T-cell (primary cell): ENCODE data around the gene A3GALT2. TPM values are rescaled to one million over a fixed set of nuclear protein-coding genes. Genes with fewer than 3 reads are reported as not detected.

Experiments used
- ATAC-seq, 4 experiments: fragments of 200-7000 bp in 3 of 4; fragments of 150-1000 bp in 1 of 4; cut with Tn5 transposase; replicated peaks in 1 of 4; 1 replicate in 3 of 4; 2 replicates in 1 of 4; pipeline ENCODE4 v1.10.0; 2021; ENCODE audit warnings: moderate library complexity in 3 of 4, mild to moderate bottlenecking in 2 of 4, moderate number of reproducible peaks in 1 of 4
- CTCF ChIA-PET, 2 donors: fragments of 300-600 bp; sonication (Branson Sonifier 250); formaldehyde crosslinking; loops; one replicate each; lab custom pipeline; 2022; ENCODE audit warnings: antibody characterized with exemption in 2 of 2; lab: Charles Lee
- POLR2A ChIA-PET, 2 donors: fragments of 300-600 bp; sonication (Branson Sonifier 250); formaldehyde crosslinking; loops; one replicate each; lab custom pipeline; 2022; ENCODE audit warnings: antibody characterized with exemption in 2 of 2; lab: Charles Lee
- DNase-seq, 35 experiments: peaks; one replicate each; pipeline versions ENCODE4 v3.0.0 to v3.0.0-alpha.2; 2013 to 2023
- H3K27ac ChIP-seq: one replicate; pipeline ENCODE4 v1.5.1; 2013; ENCODE audit warnings: low read length
- H3K27me3 ChIP-seq, 2 experiments: replicated peaks in 1 of 2; 1 replicate in 1 of 2; 2 replicates in 1 of 2; pipeline versions ENCODE4 v1.6.1 to v1.7.0; 2013; ENCODE audit warnings: low read length in 1 of 2, mixed read lengths in 1 of 2; ENCODE audit not compliant: control insufficient read depth in 2 of 2, insufficient read depth in 2 of 2; ENCODE audit errors: extremely low read depth in 1 of 2
- H3K36me3 ChIP-seq, 2 donors: 1 replicate in 1 of 2; 2 replicates in 1 of 2; pipeline versions ENCODE4 v1.6.1 to v1.7.0; 2013; ENCODE audit warnings: low read length in 1 of 2; ENCODE audit not compliant: control insufficient read depth in 2 of 2, insufficient read depth in 1 of 2; ENCODE audit errors: extremely low read depth in 1 of 2
- H3K4me1 ChIP-seq, 2 experiments: 1 replicate in 1 of 2; 2 replicates in 1 of 2; pipeline versions ENCODE4 v1.6.1 to v1.7.0; 2013; ENCODE audit warnings: low read length in 2 of 2, mixed read lengths in 1 of 2; ENCODE audit not compliant: insufficient read depth in 2 of 2, control insufficient read depth in 1 of 2; ENCODE audit errors: extremely low read depth in 1 of 2
- H3K4me3 ChIP-seq, 2 donors: 1 replicate in 1 of 2; 2 replicates in 1 of 2; pipeline versions ENCODE4 v1.5.1 to v1.7.0; 2013; ENCODE audit warnings: mild to moderate bottlenecking in 2 of 2, low read length in 1 of 2, moderate library complexity in 1 of 2; ENCODE audit not compliant: control insufficient read depth in 1 of 2; ENCODE audit errors: extremely low read depth in 1 of 2
- H3K9me3 ChIP-seq: 2 replicates; pipeline ENCODE4 v1.7.0; 2013
- H3K27ac Mint-ChIP-seq, 2 donors: one replicate each; pipeline ENCODE4 v1.8.0; 2020 to 2021; ENCODE audit warnings: mild to moderate bottlenecking in 2 of 2, mixed read lengths in 2 of 2
- H3K27me3 Mint-ChIP-seq, 2 donors: one replicate each; pipeline ENCODE4 v1.8.0; 2021 to 2022; ENCODE audit warnings: mixed read lengths in 2 of 2
- H3K36me3 Mint-ChIP-seq: one replicate; pipeline ENCODE4 v1.8.0; 2021; ENCODE audit warnings: mixed read lengths
- H3K4me1 Mint-ChIP-seq, 3 donors: one replicate each; pipeline ENCODE4 v1.8.0; 2020 to 2022; ENCODE audit warnings: mixed read lengths in 3 of 3, mild to moderate bottlenecking in 1 of 3
- H3K4me3 Mint-ChIP-seq, 3 donors: one replicate each; pipeline ENCODE4 v1.8.0; 2020 to 2022; ENCODE audit warnings: mild to moderate bottlenecking in 3 of 3, mixed read lengths in 3 of 3, moderate library complexity in 3 of 3
- H3K9me3 Mint-ChIP-seq, 3 donors: one replicate each; pipeline ENCODE4 v1.8.0; 2020 to 2022; ENCODE audit warnings: mixed read lengths in 3 of 3
- WGBS: methylation state at CpG from one replicate; pipeline ENCODE4 v1.1.5; 2013; ENCODE audit warnings: missing lambda C conversion rate; ENCODE audit not compliant: insufficient coverage; 5-methylcytosine and 5-hydroxymethylcytosine counted together
- total RNA-seq, 35 experiments: library from RNA in 6 of 35; stranded (reverse) in 6 of 35; fragments of 120-200 nt in 1 of 35; gene quantifications; one replicate each; pipeline versions ENCODE4 v1.2.1 to v1.2.4 and lab custom pipeline; 2013 to 2026

Gene A3GALT2
- total RNA-seq, 5 donors from 2014 or later (not counting 1 experiment from before 2014, with no cell fraction given), result 0.26 TPM; not detected in 4

DNA sequence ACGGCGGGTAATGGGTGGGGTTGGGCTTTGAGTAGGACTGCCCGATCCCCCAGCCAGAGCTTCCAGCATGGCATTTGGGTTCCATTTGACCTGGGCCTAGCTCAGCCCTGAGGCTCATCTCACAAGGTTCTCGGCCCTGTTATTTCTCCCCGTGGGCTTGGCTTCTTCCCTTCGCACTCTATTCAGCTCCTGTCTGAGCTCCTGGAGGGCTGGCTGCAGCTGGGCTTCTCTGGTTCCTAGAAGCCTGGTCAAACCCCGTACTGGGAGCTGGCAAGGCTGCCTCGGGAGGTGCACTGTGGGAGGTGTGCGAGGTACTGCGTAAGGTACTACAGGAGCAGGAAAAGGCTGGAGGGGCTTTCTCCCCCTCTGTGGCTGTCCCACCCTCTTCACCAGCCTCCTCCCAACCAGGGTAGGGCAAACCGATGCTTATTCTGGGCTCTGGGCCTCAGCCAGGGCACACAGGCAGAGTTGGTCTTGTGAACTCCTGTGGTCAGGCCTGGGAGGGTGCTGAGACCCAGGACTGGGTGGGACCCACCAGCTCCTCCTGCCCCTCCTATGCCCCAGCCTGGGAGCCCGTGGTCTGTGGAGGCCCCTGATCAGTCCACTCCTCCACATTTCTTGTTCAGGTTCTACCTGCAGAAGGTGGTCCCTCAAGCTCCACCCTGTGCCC, 814 bp downstream of the A3GALT2 start:
- ATAC-seq (no peak), DNase-seq (no peak)
- peaks cover 14% of the 10 kb centered on the region for H3K36me3 Mint-ChIP-seq
- WGBS, result 81% methylated on average over 6 of the region's 12 CpGs
- H3K27ac Mint-ChIP-seq, result no peak overlapping the region
- H3K4me1 ChIP-seq, result no peaks in the 10 kb centered on the region
- no peak overlapping the region for H3K27ac ChIP-seq
- H3K4me3 ChIP-seq, result no peak overlapping the region
- no peaks in the 10 kb centered on the region for H3K27me3 ChIP-seq
- ChIA-PET CTCF (no interaction called here), POLR2A (no interaction called here)
- H3K4me3 Mint-ChIP-seq, result no peak overlapping the region
- peaks cover 11 to 18% of the 10 kb centered on the region in 2 donors for H3K36me3 ChIP-seq
- no peaks in the 10 kb centered on the region for H3K9me3 ChIP-seq
- no peaks in the 10 kb centered on the region for H3K9me3 Mint-ChIP-seq
- H3K27me3 Mint-ChIP-seq, result no peaks in the 10 kb centered on the region
- peaks cover 0 to 8% (median 0%) of the 10 kb centered on the region in 3 donors for H3K4me1 Mint-ChIP-seq

DNA sequence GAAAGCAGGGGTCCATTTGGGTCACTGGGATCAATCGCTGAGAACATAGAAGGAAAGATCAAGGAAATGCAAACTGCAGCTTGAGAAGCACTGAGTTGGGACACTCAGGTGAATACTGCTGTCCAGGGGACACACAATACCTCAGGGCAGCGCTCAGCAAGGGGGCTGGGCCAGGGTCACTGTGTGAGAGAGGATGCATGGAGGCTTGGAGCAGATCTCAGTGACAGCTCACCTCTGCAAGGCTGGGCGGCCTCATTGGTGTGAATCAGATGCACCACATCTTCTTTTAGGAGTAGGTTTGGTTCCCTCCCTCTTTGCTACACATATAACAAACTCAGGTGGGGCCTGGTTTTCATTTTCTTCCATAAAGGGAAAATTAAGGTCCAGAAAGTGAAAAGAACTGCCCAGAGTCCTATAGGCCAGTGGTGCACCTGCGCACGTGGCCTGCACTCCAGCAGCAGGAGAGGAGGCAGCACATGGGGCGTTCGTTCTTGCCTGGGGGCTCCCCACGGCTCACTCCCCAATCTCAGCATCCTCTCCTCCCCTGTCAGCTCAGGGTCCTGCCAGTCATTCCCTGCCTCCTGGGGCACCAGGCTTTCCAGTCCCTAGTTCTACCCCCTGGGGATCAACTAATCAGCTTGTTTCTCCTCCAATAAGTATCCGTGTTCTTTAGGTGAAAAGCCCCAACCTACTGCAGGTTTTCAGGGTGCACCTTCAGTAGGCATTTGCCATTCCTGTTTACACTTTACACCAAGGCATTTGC, 1.5 kb downstream of the A3GALT2 start:
- H3K36me3 Mint-ChIP-seq, result peaks cover 9% of the 10 kb centered on the region
- H3K4me1 Mint-ChIP-seq, result peaks cover 0 to 8% (median 0%) of the 10 kb centered on the region in 3 donors
- Histone ChIP-seq H3K9me3 (no peaks in the 10 kb centered on the region), H3K36me3 (peaks cover 3 to 11% of the 10 kb centered on the region in 2 donors), H3K4me3 (no peak overlapping the region), H3K4me1 (no peaks in the 10 kb centered on the region), H3K27me3 (peaks cover 0 to 3% of the 10 kb centered on the region in 2 experiments), H3K27ac (no peak overlapping the region)
- H3K9me3 Mint-ChIP-seq, result no peaks in the 10 kb centered on the region
- WGBS, result 88% methylated on average over 7 of the region's 9 CpGs
- H3K27me3 Mint-ChIP-seq, result peaks cover 0 to 3% of the 10 kb centered on the region in 2 donors
- ChIA-PET POLR2A (no interaction called here), CTCF (no interaction called here)
- DNase-seq, result no peak
- no peak for ATAC-seq
- no peak overlapping the region for H3K27ac Mint-ChIP-seq
- no peak overlapping the region for H3K4me3 Mint-ChIP-seq

DNA sequence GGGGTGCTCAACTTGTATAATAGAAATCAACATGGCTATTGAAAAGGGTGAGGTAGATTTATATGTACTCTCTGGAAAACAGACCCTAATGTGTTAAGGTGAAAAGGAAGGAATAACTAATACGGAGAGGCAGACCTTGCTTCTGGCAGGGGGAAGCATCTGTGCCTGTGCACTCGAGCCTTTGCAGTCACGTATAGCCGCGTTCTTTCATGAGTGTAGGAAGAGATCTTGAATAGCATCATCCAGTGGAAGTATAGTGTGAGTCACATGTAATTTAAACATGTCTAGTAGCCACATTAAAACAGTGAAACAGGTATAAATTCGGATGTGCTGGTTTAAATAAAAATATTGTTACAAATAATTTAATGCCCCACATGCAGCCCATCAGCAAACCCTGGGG, 3.0 kb downstream of the A3GALT2 start:
- Mint-ChIP-seq H3K4me1 (peaks cover 0 to 8% (median 0%) of the 10 kb centered on the region in 3 donors), H3K27ac (no peak overlapping the region), H3K36me3 (peaks cover 3% of the 10 kb centered on the region), H3K9me3 (no peaks in the 10 kb centered on the region), H3K27me3 (peaks cover 0 to 3% of the 10 kb centered on the region in 2 donors), H3K4me3 (no peak overlapping the region)
- WGBS, result 73% methylated on average over 4 of the region's 6 CpGs
- ATAC-seq, result no peak
- Histone ChIP-seq H3K27ac (no peak overlapping the region), H3K36me3 (no peaks in the 10 kb centered on the region), H3K27me3 (peaks cover 0 to 4% of the 10 kb centered on the region in 2 experiments), H3K4me3 (no peak overlapping the region), H3K4me1 (no peaks in the 10 kb centered on the region), H3K9me3 (no peaks in the 10 kb centered on the region)
- POLR2A ChIA-PET, result no interaction called here
- CTCF ChIA-PET, result no interaction called here
- no peak for DNase-seq

DNA sequence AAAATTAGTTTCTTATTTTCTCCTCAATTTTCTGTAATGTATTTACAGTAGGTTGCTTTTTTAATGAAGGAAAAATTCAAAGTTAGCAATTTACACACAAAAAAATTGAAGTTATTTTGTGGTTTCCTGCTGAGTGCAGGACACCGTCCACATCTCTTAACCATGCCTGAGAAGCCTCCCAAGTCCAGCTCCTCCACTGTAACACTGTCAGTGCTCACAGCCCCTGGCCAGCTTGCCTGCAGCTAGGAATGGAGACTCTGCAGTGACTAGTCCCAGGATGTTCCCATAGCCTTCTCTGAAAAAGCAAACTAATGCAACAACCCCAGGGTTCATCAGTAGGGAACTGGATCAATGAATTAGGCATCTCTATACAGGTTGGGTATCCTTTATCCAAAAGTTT, 3.5 kb downstream of the A3GALT2 start:
- no peak overlapping the region for H3K4me3 ChIP-seq
- Mint-ChIP-seq H3K36me3 (peaks cover 3% of the 10 kb centered on the region), H3K27me3 (peaks cover 0 to 3% of the 10 kb centered on the region in 2 donors), H3K9me3 (no peaks in the 10 kb centered on the region), H3K4me3 (no peak overlapping the region), H3K27ac (no peak overlapping the region), H3K4me1 (peaks cover 0 to 8% (median 0%) of the 10 kb centered on the region in 3 donors)
- no peaks in the 10 kb centered on the region for H3K4me1 ChIP-seq
- H3K36me3 ChIP-seq, result no peaks in the 10 kb centered on the region
- H3K27ac ChIP-seq, result no peak overlapping the region
- WGBS, result no CpG with 5 or more reads among the region's 1 CpG
- ChIA-PET POLR2A (no interaction called here), CTCF (no interaction called here)
- DNase-seq (no peak), ATAC-seq (no peak)
- no peaks in the 10 kb centered on the region for H3K9me3 ChIP-seq
- H3K27me3 ChIP-seq, result peaks cover 0 to 4% of the 10 kb centered on the region in 2 experiments

DNA sequence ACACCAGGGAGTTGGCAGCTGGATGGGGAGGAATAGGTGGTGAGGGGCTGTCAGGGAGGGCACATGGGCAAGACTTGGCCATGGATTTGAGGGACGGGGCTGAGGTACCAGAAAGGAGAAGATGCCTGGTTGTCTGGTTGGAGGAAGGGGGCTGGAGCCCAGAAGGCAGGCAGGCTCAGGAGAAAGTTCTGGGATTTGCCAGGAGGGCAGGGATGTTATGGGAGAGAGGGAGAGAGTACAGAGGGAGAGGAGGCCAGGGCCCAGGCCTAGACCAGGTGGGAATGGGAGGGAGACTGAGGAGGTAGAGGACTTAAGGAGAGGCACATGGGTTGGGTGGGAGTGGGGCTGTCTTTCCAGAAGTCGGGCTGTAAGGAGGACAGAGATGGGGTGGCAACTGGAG, 4.3 kb downstream of the A3GALT2 start:
- DNase-seq, result no peak
- WGBS, result 57% methylated on average over 2 of the region's 2 CpGs
- peaks cover 0 to 8% (median 0%) of the 10 kb centered on the region in 3 donors for H3K4me1 Mint-ChIP-seq
- no peak overlapping the region for H3K27ac Mint-ChIP-seq
- POLR2A ChIA-PET, result no interaction called here
- no peaks in the 10 kb centered on the region for H3K9me3 Mint-ChIP-seq
- H3K27me3 Mint-ChIP-seq, result peaks cover 0 to 3% of the 10 kb centered on the region in 2 donors
- no peak overlapping the region for H3K4me3 Mint-ChIP-seq
- Histone ChIP-seq H3K27me3 (peaks cover 0 to 11% of the 10 kb centered on the region in 2 experiments), H3K4me3 (no peak overlapping the region), H3K27ac (no peak overlapping the region), H3K36me3 (no peaks in the 10 kb centered on the region), H3K9me3 (no peaks in the 10 kb centered on the region), H3K4me1 (no peaks in the 10 kb centered on the region)
- H3K36me3 Mint-ChIP-seq, result peaks cover 3% of the 10 kb centered on the region
- CTCF ChIA-PET, result no interaction called here
- ATAC-seq, result no peak

DNA sequence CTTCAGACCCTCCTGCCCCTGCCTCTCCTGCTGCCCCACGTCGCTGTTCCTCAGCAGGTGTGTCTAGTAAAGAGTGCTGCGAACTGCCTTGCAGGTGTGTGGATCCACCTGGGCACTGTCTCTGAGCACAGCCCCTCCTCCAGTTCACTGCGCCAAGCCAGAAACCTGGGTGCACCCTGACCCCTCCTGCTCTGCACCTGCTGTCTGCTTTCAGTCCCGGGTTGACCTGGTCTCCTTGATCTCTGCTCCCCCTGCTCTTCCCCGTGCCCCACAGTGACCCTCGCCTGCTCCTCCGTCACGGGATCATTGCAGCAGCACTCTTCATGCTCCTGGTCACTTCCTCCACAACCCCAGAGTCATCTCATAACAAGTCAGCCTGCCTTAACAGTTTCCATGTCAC, 6.5 kb downstream of the A3GALT2 start:
- Mint-ChIP-seq H3K4me3 (no peak overlapping the region), H3K4me1 (peaks cover 0 to 8% (median 0%) of the 10 kb centered on the region in 3 donors), H3K27me3 (peaks cover 3% of the 10 kb centered on the region in 2 donors), H3K36me3 (no peaks in the 10 kb centered on the region), H3K27ac (no peak overlapping the region), H3K9me3 (no peaks in the 10 kb centered on the region)
- no peak for DNase-seq
- no peak overlapping the region for H3K4me3 ChIP-seq
- no peaks in the 10 kb centered on the region for H3K9me3 ChIP-seq
- CTCF ChIA-PET, result no interaction called here
- no peaks in the 10 kb centered on the region for H3K4me1 ChIP-seq
- POLR2A ChIA-PET, result no interaction called here
- H3K27me3 ChIP-seq, result peaks cover 0 to 12% of the 10 kb centered on the region in 2 experiments
- no peak overlapping the region for H3K27ac ChIP-seq
- no peak for ATAC-seq
- WGBS, result 87% methylated on average over 9 of the region's 9 CpGs
- H3K36me3 ChIP-seq, result no peaks in the 10 kb centered on the region
